Neural progenitor cell (in vitro differentiated cells): Measurements from ENCODE around the gene IL20RA.

ENCODE experiments used
- EZH2 ChIP-seq: fragments of 200-600 bp; sonication (generic); IDR thresholded peaks from 2 replicates; pipeline ENCODE4 v1.6.1; 2017; ENCODE audit warnings: antibody characterized with exemption, mild to moderate bottlenecking, moderate library complexity
- TF ChIP-seq, protein P1 (sequence below): fragments of 200-600 bp; sonication (generic); IDR thresholded peaks from 2 replicates; pipeline ENCODE4 v1.5.1; 2017; ENCODE audit warnings: antibody characterized with exemption, mild to moderate bottlenecking

- TF ChIP-seq, protein P1, sequence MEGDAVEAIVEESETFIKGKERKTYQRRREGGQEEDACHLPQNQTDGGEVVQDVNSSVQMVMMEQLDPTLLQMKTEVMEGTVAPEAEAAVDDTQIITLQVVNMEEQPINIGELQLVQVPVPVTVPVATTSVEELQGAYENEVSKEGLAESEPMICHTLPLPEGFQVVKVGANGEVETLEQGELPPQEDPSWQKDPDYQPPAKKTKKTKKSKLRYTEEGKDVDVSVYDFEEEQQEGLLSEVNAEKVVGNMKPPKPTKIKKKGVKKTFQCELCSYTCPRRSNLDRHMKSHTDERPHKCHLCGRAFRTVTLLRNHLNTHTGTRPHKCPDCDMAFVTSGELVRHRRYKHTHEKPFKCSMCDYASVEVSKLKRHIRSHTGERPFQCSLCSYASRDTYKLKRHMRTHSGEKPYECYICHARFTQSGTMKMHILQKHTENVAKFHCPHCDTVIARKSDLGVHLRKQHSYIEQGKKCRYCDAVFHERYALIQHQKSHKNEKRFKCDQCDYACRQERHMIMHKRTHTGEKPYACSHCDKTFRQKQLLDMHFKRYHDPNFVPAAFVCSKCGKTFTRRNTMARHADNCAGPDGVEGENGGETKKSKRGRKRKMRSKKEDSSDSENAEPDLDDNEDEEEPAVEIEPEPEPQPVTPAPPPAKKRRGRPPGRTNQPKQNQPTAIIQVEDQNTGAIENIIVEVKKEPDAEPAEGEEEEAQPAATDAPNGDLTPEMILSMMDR, result no peak
- TF ChIP-seq EZH2, result no peak
Measured at GRCh38 chr6:137046871-137047412, 2.2 kb upstream of the IL20RA start.
